ENCODE data around the gene NKAPD1.

Gene NKAPD1

GRCh38 chr11:112134473-112134872, 60.4 kb downstream of the NKAPD1 start:
- Histone ChIP-seq H3K9me3 (ENCODE audit: control insufficient read depth in 5 of 5, low read length in 5 of 5) (no peaks in the 10 kb centered on the region), H3K9ac (ENCODE audit: low read length in 5 of 5) (no peak overlapping the region), H3K36me3 (ENCODE audit: control insufficient read depth in 5 of 5, insufficient read depth in 5 of 5, low read length in 5 of 5) (no peaks in the 10 kb centered on the region), H3K27ac (ENCODE audit: low read depth, low read length) (no peak overlapping the region), H3K4me3 (ENCODE audit: low read depth in 1 of 5, low read length in 5 of 5) (no peak overlapping the region), H3K27me3 (ENCODE audit: control insufficient read depth in 5 of 5, insufficient read depth in 4 of 5, low read length in 5 of 5) (no peaks in the 10 kb centered on the region), H3K4me1 (ENCODE audit: control insufficient read depth in 5 of 5, insufficient read depth in 5 of 5, low read length in 5 of 5) (no peaks in the 10 kb centered on the region)
